ENCODE data around the gene C4orf50. TPM values are rescaled to one million over a fixed set of nuclear protein-coding genes. Genes with fewer than 3 reads are reported as not detected.

Gene C4orf50
- polyA plus RNA-seq, 2 donors, result under 0.01 to 0.02 TPM

GRCh38 chr4:5877392-5877791, 140.8 kb downstream of the C4orf50 start:
- no peak overlapping the region for H3K27ac ChIP-seq (ENCODE audit: low read depth in 2 of 2, low read length in 1 of 2)
- H3K4me1 ChIP-seq (ENCODE audit: control insufficient read depth in 2 of 2, insufficient read depth in 2 of 2, low read length in 1 of 2), result no peaks in the 10 kb centered on the region
- H3K9me3 ChIP-seq (ENCODE audit: control insufficient read depth in 2 of 2, insufficient read depth in 1 of 2, low read depth in 1 of 2, low read length in 1 of 2), result no peaks in the 10 kb centered on the region
- H3K36me3 ChIP-seq (ENCODE audit: control insufficient read depth in 2 of 2, insufficient read depth in 2 of 2, low read length in 1 of 2), result no peaks in the 10 kb centered on the region
- no peak overlapping the region for H3K4me3 ChIP-seq (ENCODE audit: low read depth in 1 of 2, low read length in 2 of 2)
- no peaks in the 10 kb centered on the region for H3K27me3 ChIP-seq (ENCODE audit: control insufficient read depth in 1 of 2, insufficient read depth in 2 of 2, low read length in 2 of 2)
- 76 to 81% methylated on average over 9 of the region's 9 CpGs for WGBS, 2 donors

- no peaks in the 10 kb centered on the region for H3K36me3 ChIP-seq (ENCODE audit: control insufficient read depth in 2 of 2, insufficient read depth in 2 of 2, low read length in 1 of 2)
- H3K27ac ChIP-seq (ENCODE audit: low read depth in 2 of 2, low read length in 1 of 2), result no peak overlapping the region
- H3K4me1 ChIP-seq (ENCODE audit: control insufficient read depth in 2 of 2, insufficient read depth in 2 of 2, low read length in 1 of 2), result no peaks in the 10 kb centered on the region
- no peaks in the 10 kb centered on the region for H3K27me3 ChIP-seq (ENCODE audit: control insufficient read depth in 1 of 2, insufficient read depth in 2 of 2, low read length in 2 of 2)
- H3K4me3 ChIP-seq (ENCODE audit: low read depth in 1 of 2, low read length in 2 of 2), result no peak overlapping the region
- WGBS, 2 donors, result 23 to 30% methylated on average over 6 of the region's 6 CpGs
- no peaks in the 10 kb centered on the region for H3K9me3 ChIP-seq (ENCODE audit: control insufficient read depth in 2 of 2, insufficient read depth in 1 of 2, low read depth in 1 of 2, low read length in 1 of 2)
Observed at GRCh38 chr4:5874811-5875449, 143.3 kb downstream of the C4orf50 start.

GRCh38 chr4:5870701-5871100, 147.5 kb downstream of the C4orf50 start:
- H3K4me1 ChIP-seq (ENCODE audit: control insufficient read depth in 2 of 2, insufficient read depth in 2 of 2, low read length in 1 of 2), result no peaks in the 10 kb centered on the region
- H3K36me3 ChIP-seq (ENCODE audit: control insufficient read depth in 2 of 2, insufficient read depth in 2 of 2, low read length in 1 of 2), result no peaks in the 10 kb centered on the region
- no peaks in the 10 kb centered on the region for H3K9me3 ChIP-seq (ENCODE audit: control insufficient read depth in 2 of 2, insufficient read depth in 1 of 2, low read depth in 1 of 2, low read length in 1 of 2)
- H3K27me3 ChIP-seq (ENCODE audit: control insufficient read depth in 1 of 2, insufficient read depth in 2 of 2, low read length in 2 of 2), result no peaks in the 10 kb centered on the region
- WGBS, 2 donors, result 75 to 76% methylated on average over 13 of the region's 13 CpGs
- no peak overlapping the region for H3K27ac ChIP-seq (ENCODE audit: low read depth in 2 of 2, low read length in 1 of 2)
- H3K4me3 ChIP-seq (ENCODE audit: low read depth in 1 of 2, low read length in 2 of 2), result no peak overlapping the region

- 80 to 84% methylated on average over 14 of the region's 14 CpGs for WGBS, 2 donors
- no peak overlapping the region for H3K4me3 ChIP-seq (ENCODE audit: low read depth in 1 of 2, low read length in 2 of 2)
- H3K36me3 ChIP-seq (ENCODE audit: control insufficient read depth in 2 of 2, insufficient read depth in 2 of 2, low read length in 1 of 2), result no peaks in the 10 kb centered on the region
Observed at GRCh38 chr4:5869966-5870619, 148.1 kb downstream of the C4orf50 start.

GRCh38 chr4:5867866-5868265, 150.4 kb downstream of the C4orf50 start:
- Histone ChIP-seq H3K9me3 (ENCODE audit: control insufficient read depth in 2 of 2, insufficient read depth in 1 of 2, low read depth in 1 of 2, low read length in 1 of 2) (no peaks in the 10 kb centered on the region), H3K27ac (ENCODE audit: low read depth in 2 of 2, low read length in 1 of 2) (no peak overlapping the region), H3K27me3 (ENCODE audit: control insufficient read depth in 1 of 2, insufficient read depth in 2 of 2, low read length in 2 of 2) (no peaks in the 10 kb centered on the region), H3K36me3 (ENCODE audit: control insufficient read depth in 2 of 2, insufficient read depth in 2 of 2, low read length in 1 of 2) (no peaks in the 10 kb centered on the region), H3K4me1 (ENCODE audit: control insufficient read depth in 2 of 2, insufficient read depth in 2 of 2, low read length in 1 of 2) (no peaks in the 10 kb centered on the region), H3K4me3 (ENCODE audit: low read depth in 1 of 2, low read length in 2 of 2) (no peak overlapping the region)
- WGBS, 2 donors, result 91 to 96% methylated on average over 3 of the region's 3 CpGs

More at GRCh38 chr4:5869966-5870619, 148.1 kb downstream of the C4orf50 start:
- Histone ChIP-seq H3K4me1 (ENCODE audit: control insufficient read depth in 2 of 2, insufficient read depth in 2 of 2, low read length in 1 of 2) (no peaks in the 10 kb centered on the region), H3K27ac (ENCODE audit: low read depth in 2 of 2, low read length in 1 of 2) (no peak overlapping the region), H3K27me3 (ENCODE audit: control insufficient read depth in 1 of 2, insufficient read depth in 2 of 2, low read length in 2 of 2) (no peaks in the 10 kb centered on the region), H3K9me3 (ENCODE audit: control insufficient read depth in 2 of 2, insufficient read depth in 1 of 2, low read depth in 1 of 2, low read length in 1 of 2) (no peaks in the 10 kb centered on the region)

GRCh38 chr4:5866841-5867813, 151.1 kb downstream of the C4orf50 start:
- no peak overlapping the region for H3K4me3 ChIP-seq (ENCODE audit: low read depth in 1 of 2, low read length in 2 of 2)
- H3K27ac ChIP-seq (ENCODE audit: low read depth in 2 of 2, low read length in 1 of 2), result no peak overlapping the region
- no peaks in the 10 kb centered on the region for H3K4me1 ChIP-seq (ENCODE audit: control insufficient read depth in 2 of 2, insufficient read depth in 2 of 2, low read length in 1 of 2)
- H3K36me3 ChIP-seq (ENCODE audit: control insufficient read depth in 2 of 2, insufficient read depth in 2 of 2, low read length in 1 of 2), result no peaks in the 10 kb centered on the region
- 71 to 77% methylated on average over 10 of the region's 10 CpGs for WGBS, 2 donors
- no peaks in the 10 kb centered on the region for H3K9me3 ChIP-seq (ENCODE audit: control insufficient read depth in 2 of 2, insufficient read depth in 1 of 2, low read depth in 1 of 2, low read length in 1 of 2)
- no peaks in the 10 kb centered on the region for H3K27me3 ChIP-seq (ENCODE audit: control insufficient read depth in 1 of 2, insufficient read depth in 2 of 2, low read length in 2 of 2)

GRCh38 chr4:5865896-5866599, 152.2 kb downstream of the C4orf50 start:
- Histone ChIP-seq H3K27me3 (ENCODE audit: control insufficient read depth in 1 of 2, insufficient read depth in 2 of 2, low read length in 2 of 2) (no peaks in the 10 kb centered on the region), H3K4me3 (ENCODE audit: low read depth in 1 of 2, low read length in 2 of 2) (no peak overlapping the region), H3K36me3 (ENCODE audit: control insufficient read depth in 2 of 2, insufficient read depth in 2 of 2, low read length in 1 of 2) (no peaks in the 10 kb centered on the region), H3K27ac (ENCODE audit: low read depth in 2 of 2, low read length in 1 of 2) (no peak overlapping the region), H3K9me3 (ENCODE audit: control insufficient read depth in 2 of 2, insufficient read depth in 1 of 2, low read depth in 1 of 2, low read length in 1 of 2) (no peaks in the 10 kb centered on the region), H3K4me1 (ENCODE audit: control insufficient read depth in 2 of 2, insufficient read depth in 2 of 2, low read length in 1 of 2) (no peaks in the 10 kb centered on the region)
- 65 to 72% methylated on average over 12 of the region's 12 CpGs for WGBS, 2 donors

GRCh38 chr4:5863461-5864113, 154.6 kb downstream of the C4orf50 start:
- peaks cover 0 to 2% of the 10 kb centered on the region in 2 donors for H3K9me3 ChIP-seq (ENCODE audit: control insufficient read depth in 2 of 2, insufficient read depth in 1 of 2, low read depth in 1 of 2, low read length in 1 of 2)
- 40 to 44% methylated on average over 15 of the region's 15 CpGs for WGBS, 2 donors
- H3K27ac ChIP-seq (ENCODE audit: low read depth in 2 of 2, low read length in 1 of 2), result no peak overlapping the region
- H3K27me3 ChIP-seq (ENCODE audit: control insufficient read depth in 1 of 2, insufficient read depth in 2 of 2, low read length in 2 of 2), result no peaks in the 10 kb centered on the region
- no peaks in the 10 kb centered on the region for H3K4me1 ChIP-seq (ENCODE audit: control insufficient read depth in 2 of 2, insufficient read depth in 2 of 2, low read length in 1 of 2)
- no peak overlapping the region for H3K4me3 ChIP-seq (ENCODE audit: low read depth in 1 of 2, low read length in 2 of 2)
- H3K36me3 ChIP-seq (ENCODE audit: control insufficient read depth in 2 of 2, insufficient read depth in 2 of 2, low read length in 1 of 2), result no peaks in the 10 kb centered on the region

Measured in esophagus (tissue), 2 donors.